ENCODE results near the gene APBB1. TPM values are rescaled to one million over a fixed set of nuclear protein-coding genes. Genes with fewer than 3 reads are reported as not detected.

The APBB1 gene
- total RNA-seq, 1 donor from 2014 or later = 22.1 TPM

GRCh38 chr11:6418557-6419008, 311 bp downstream of the APBB1 start:
- Mint-ChIP-seq H3K4me3 (no peak overlapping the region), H3K36me3 (ENCODE audit: low read depth) (no peaks in the 10 kb centered on the region), H3K9me3 (no peaks in the 10 kb centered on the region), H3K4me1 (peaks cover 4% of the 10 kb centered on the region), H3K27ac (no peak overlapping the region), H3K27me3 (peaks cover 22% of the 10 kb centered on the region)
- DNase-seq = no peak
- no peak for TF ChIP-seq CTCF (IDR thresholded peaks at IDR 0.05)
- POLR2A ChIA-PET = interaction anchor here (0.7 to 3.2 kb wide), 10 partner anchors 9 to 194 kb away, joined by 3 to 29 read pairs (median 6); partner anchors contain the start of genes ARFIP2, SMPD1, TAF10 and TIMM10B
- ATAC-seq (ENCODE audit: low read depth) = peak; percentile 30
- CTCF ChIA-PET = interaction anchor here (1.1 to 3.6 kb wide), 4 partner anchors 12 to 40 kb away, joined by 3 to 22 read pairs (median 6); no protein-coding TSS in a partner anchor
- intact Hi-C loops (cut with micrococcal nuclease) = loop anchor here (1.0 to 2.0 kb wide), 4 partner anchors 16 to 63 kb away; partner anchors contain the start of genes ARFIP2, SMPD1 and TIMM10B

- no peak for ATAC-seq (ENCODE audit: low read depth)
- Mint-ChIP-seq H3K27ac (no peak overlapping the region), H3K36me3 (ENCODE audit: low read depth) (no peaks in the 10 kb centered on the region), H3K4me3 (no peak overlapping the region), H3K27me3 (peaks cover 16% of the 10 kb centered on the region), H3K9me3 (no peaks in the 10 kb centered on the region), H3K4me1 (peaks cover 4% of the 10 kb centered on the region)
- DNase-seq = no peak
- TF ChIP-seq CTCF (IDR thresholded peaks at IDR 0.05) = no peak
- ChIA-PET POLR2A (interaction anchor here (0.9 to 3.2 kb wide), 6 partner anchors 8 to 194 kb away, joined by 3 to 29 read pairs (median 6); partner anchors contain the start of genes SMPD1 and TAF10), CTCF (interaction anchor here (1.6 to 3.6 kb wide), 2 partner anchors 24 to 39 kb away, joined by 4 to 22 read pairs; no protein-coding TSS in a partner anchor)
- intact Hi-C loops (cut with micrococcal nuclease) = loop anchor here (1.0 to 2.0 kb wide), 2 partner anchors 15 to 39 kb away; no protein-coding TSS in a partner anchor
Measured at GRCh38 chr11:6417907-6418556, 862 bp downstream of the APBB1 start.

- CTCF ChIA-PET = interaction anchor here (1.0 kb wide), 1 partner anchor 37 kb away, joined by 3 read pairs; no protein-coding TSS in a partner anchor
- H3K36me3 Mint-ChIP-seq (ENCODE audit: low read depth) = peaks cover 1% of the 10 kb centered on the region
- DNase-seq = no peak
- peaks cover 1% of the 10 kb centered on the region for H3K27me3 Mint-ChIP-seq
- TF ChIP-seq CTCF (IDR thresholded peaks at IDR 0.05) = no peak
- ATAC-seq (ENCODE audit: low read depth) = no peak
- H3K4me3 Mint-ChIP-seq = no peak overlapping the region
- POLR2A ChIA-PET = interaction anchor here (0.6 kb wide), 1 partner anchor 731 kb away, joined by 3 read pairs; the partner anchor contains the start of gene TRIM5
- no peak overlapping the region for H3K27ac Mint-ChIP-seq
- intact Hi-C loops (cut with micrococcal nuclease) = no loop called here
- H3K9me3 Mint-ChIP-seq = no peaks in the 10 kb centered on the region
- peaks cover 4% of the 10 kb centered on the region for H3K4me1 Mint-ChIP-seq
Measured at GRCh38 chr11:6415797-6416196, 3.1 kb downstream of the APBB1 start.

GRCh38 chr11:6414874-6415328, 4.0 kb downstream of the APBB1 start:
- Mint-ChIP-seq H3K36me3 (ENCODE audit: low read depth) (peaks cover 5% of the 10 kb centered on the region), H3K27me3 (no peaks in the 10 kb centered on the region), H3K9me3 (no peaks in the 10 kb centered on the region), H3K4me3 (no peak overlapping the region), H3K4me1 (peaks cover 4% of the 10 kb centered on the region), H3K27ac (no peak overlapping the region)
- ATAC-seq (ENCODE audit: low read depth) (no peak), DNase-seq (no peak)
- POLR2A ChIA-PET = no interaction called here
- TF ChIP-seq CTCF (IDR thresholded peaks at IDR 0.05) = no peak
- intact Hi-C loops (cut with micrococcal nuclease) = no loop called here
- CTCF ChIA-PET = no interaction called here

- H3K27me3 Mint-ChIP-seq = no peaks in the 10 kb centered on the region
- intact Hi-C loops (cut with micrococcal nuclease) = no loop called here
- H3K27ac Mint-ChIP-seq = no peak overlapping the region
- H3K4me3 Mint-ChIP-seq = no peak overlapping the region
- ChIA-PET CTCF (interaction anchor here (1.2 kb wide), 1 partner anchor 35 kb away, joined by 5 read pairs; no protein-coding TSS in a partner anchor), POLR2A (no interaction called here)
- ATAC-seq (ENCODE audit: low read depth) (no peak), DNase-seq (no peak)
- H3K4me1 Mint-ChIP-seq = no peaks in the 10 kb centered on the region
- peaks cover 15% of the 10 kb centered on the region for H3K36me3 Mint-ChIP-seq (ENCODE audit: low read depth)
- H3K9me3 Mint-ChIP-seq = no peaks in the 10 kb centered on the region
- TF ChIP-seq CTCF (IDR thresholded peaks at IDR 0.05) = no peak
Measured at GRCh38 chr11:6413791-6414201, 5.1 kb downstream of the APBB1 start.

All from activated B cell treated with CpG ODN at 0.5 μM for 24 hours (primary cell).